PC-3 (cell line): ENCODE data around the gene ANKRD45. TPM values are rescaled to one million over a fixed set of nuclear protein-coding genes. Genes with fewer than 3 reads are reported as not detected.

ENCODE experiments used
- ATAC-seq: fragments of 200-7000 bp; cut with Tn5 transposase; 2 replicates; pipeline ENCODE4 v1.9.1; 2020; ENCODE audit warnings: mild to moderate bottlenecking, moderate library complexity
- BruUV-seq: library from RNA; stranded (reverse); fragments of 400-500 nt; replicated peaks from 2 replicates; lab custom pipeline; 2021; lab: Mats Ljungman, UMichigan
- CTCF ChIA-PET: fragments of 300-600 bp; sonication (Branson Sonifier 250); formaldehyde crosslinking; loops from one replicate; lab custom pipeline; 2022; ENCODE audit warnings: antibody characterized with exemption; lab: Charles Lee
- POLR2A ChIA-PET: fragments of 300-600 bp; sonication (Branson Sonifier 250); formaldehyde crosslinking; loops from one replicate; lab custom pipeline; 2022; ENCODE audit warnings: antibody characterized with exemption; ENCODE audit not compliant: unreplicated experiment; lab: Charles Lee
- DNase-seq: peaks from one replicate; pipeline ENCODE4 v3.0.0-alpha.2; 2015
- H2AFZ ChIP-seq: fragments of 300-600 bp; sonication (generic); 2 replicates; pipeline ENCODE4 v1.6.0; 2016; ENCODE audit warnings: antibody characterized with exemption, low read length
- H3F3A ChIP-seq: fragments of 300-600 bp; sonication (generic); one replicate; pipeline ENCODE4 v1.6.0; 2017; ENCODE audit warnings: antibody characterized with exemption, low read length, control low read depth, mild to moderate bottlenecking; ENCODE audit not compliant: unreplicated experiment
- H3K27ac ChIP-seq: fragments of 300-600 bp; sonication (generic); 2 replicates; pipeline ENCODE4 v1.5.1; 2016; ENCODE audit warnings: mild to moderate bottlenecking, low read length
- H3K27me3 ChIP-seq: fragments of 300-600 bp; sonication (generic); 2 replicates; pipeline ENCODE4 v1.6.1; 2016; ENCODE audit warnings: low read length, mixed read lengths
- H3K36me3 ChIP-seq: fragments of 300-600 bp; sonication (generic); 2 replicates; pipeline ENCODE4 v1.6.1; 2016; ENCODE audit warnings: low read depth, mixed run types, low read length, mixed read lengths
- H3K4me1 ChIP-seq: fragments of 300-600 bp; sonication (generic); 2 replicates; pipeline ENCODE4 v1.5.1; 2016; ENCODE audit warnings: low read length; ENCODE audit not compliant: insufficient read depth
- H3K4me2 ChIP-seq: fragments of 300-600 bp; sonication (generic); 2 replicates; pipeline ENCODE4 v1.6.0; 2016; ENCODE audit warnings: low read length
- H3K4me3 ChIP-seq: fragments of 300-600 bp; sonication (generic); 2 replicates; pipeline ENCODE4 v1.5.1; 2016; ENCODE audit warnings: mild to moderate bottlenecking, low read length, mixed read lengths
- H3K79me2 ChIP-seq: fragments of 300-600 bp; sonication (generic); 2 replicates; pipeline ENCODE4 v1.6.1; 2017; ENCODE audit warnings: low read length, mixed read lengths
- H3K9ac ChIP-seq: fragments of 300-600 bp; sonication (generic); 2 replicates; pipeline ENCODE4 v1.6.0; 2016; ENCODE audit warnings: mild to moderate bottlenecking, low read length
- H3K9me2 ChIP-seq: fragments of 300-600 bp; sonication (generic); replicated peaks from 2 replicates; pipeline ENCODE4 v1.6.1; 2016; ENCODE audit warnings: mixed run types, low read length, mixed read lengths
- H3K9me3 ChIP-seq: fragments of 300-600 bp; sonication (generic); 2 replicates; pipeline ENCODE4 v1.6.1; 2016; ENCODE audit warnings: low read length, mixed read lengths
- H4K20me1 ChIP-seq: fragments of 300-600 bp; sonication (generic); 2 replicates; pipeline ENCODE4 v1.6.1; 2016; ENCODE audit warnings: low read length, mixed read lengths
- CTCF ChIP-seq: fragments of 300-600 bp; sonication (generic); conservative IDR thresholded peaks from 2 replicates; pipeline ENCODE4 v1.5.1; 2017; ENCODE audit warnings: antibody characterized with exemption, low read depth, mild to moderate bottlenecking, low read length
- EZH2 ChIP-seq: fragments of 300-600 bp; sonication (generic); IDR thresholded peaks from one replicate; pipeline ENCODE4 v1.6.1; 2017; ENCODE audit warnings: antibody characterized with exemption, mild to moderate bottlenecking, low read length; ENCODE audit not compliant: unreplicated experiment
- EZH2phosphoT487 ChIP-seq: fragments of 300-600 bp; sonication (generic); IDR thresholded peaks from 2 replicates; pipeline ENCODE4 v1.6.1; 2018; ENCODE audit warnings: mild to moderate bottlenecking, antibody characterized with exemption, low read length, borderline replicate concordance
- intact Hi-C: fragments of 100-400 bp; cut with micrococcal nuclease; formaldehyde crosslinking; loops from 2 replicates; pipeline ENCODE4 v1.9.0; 2023
- total RNA-seq: library from RNA; depleted of rRNA; stranded (reverse); fragments of >200 nt; gene quantifications from 2 replicates; pipeline ENCODE4 v1.2.3, GENCODE V29; 2014

Gene ANKRD45
- total RNA-seq, 1 experiment from 2014 or later, result not detected

- intact Hi-C loops, result loop anchor here (1.0 to 5.0 kb wide), 3 partner anchors 36 to 83 kb away; no protein-coding TSS in a partner anchor
- Histone ChIP-seq H3K4me2 (peak overlapping the region; percentile 8; the same call in 1 of the 2 replicates), H3K27me3 (no peaks in the 10 kb centered on the region), H4K20me1 (no peaks in the 10 kb centered on the region), H3K9me3 (no peaks in the 10 kb centered on the region), H2AFZ (no peak overlapping the region), H3K27ac (peak overlapping the region; percentile 42), H3K4me1 (peaks cover 12% of the 10 kb centered on the region), H3F3A (no peaks in the 10 kb centered on the region), H3K36me3 (no peaks in the 10 kb centered on the region), H3K9me2 (no peaks in the 10 kb centered on the region), H3K4me3 (no peak overlapping the region), H3K9ac (peak overlapping the region; percentile 9; the same call in 1 of the 2 replicates), H3K79me2 (no peaks in the 10 kb centered on the region)
- POLR2A ChIA-PET, result interaction anchor here (0.5 kb wide), 1 partner anchor 11 kb away, joined by 4 read pairs; no protein-coding TSS in a partner anchor
- BruUV-seq, result no TSS peak
- no peak for TF ChIP-seq CTCF
- TF ChIP-seq EZH2, result no peak
- no peak for TF ChIP-seq EZH2phosphoT487
- CTCF ChIA-PET, result interaction anchor here (0.6 kb wide), 1 partner anchor 179 kb away, joined by 3 read pairs; no protein-coding TSS in a partner anchor
- ATAC-seq, result peak; percentile 100
- peak; percentile 97 for DNase-seq
Measured at GRCh38 chr1:173590557-173590956, 79.1 kb downstream of the ANKRD45 start.

- ATAC-seq, result no peak
- intact Hi-C loops, result loop anchor here (2.0 kb wide), 1 partner anchor 67 kb away; no protein-coding TSS in a partner anchor
- Histone ChIP-seq H3K4me3 (no peak overlapping the region), H2AFZ (no peak overlapping the region), H3K9ac (no peak overlapping the region), H3F3A (no peaks in the 10 kb centered on the region), H3K9me3 (no peaks in the 10 kb centered on the region), H3K27me3 (no peaks in the 10 kb centered on the region), H3K9me2 (no peaks in the 10 kb centered on the region), H3K4me1 (no peaks in the 10 kb centered on the region), H3K36me3 (no peaks in the 10 kb centered on the region), H4K20me1 (no peaks in the 10 kb centered on the region), H3K27ac (no peak overlapping the region), H3K4me2 (no peak overlapping the region), H3K79me2 (no peaks in the 10 kb centered on the region)
- TF ChIP-seq CTCF (no peak), EZH2phosphoT487 (no peak), EZH2 (no peak)
- ChIA-PET POLR2A (no interaction called here), CTCF (no interaction called here)
- no TSS peak for BruUV-seq
- no peak for DNase-seq
Measured at GRCh38 chr1:173581383-173582079, 88.1 kb downstream of the ANKRD45 start.
